H1 (cell line): ENCODE data around the gene LRRIQ3. TPM values are rescaled to one million over a fixed set of nuclear protein-coding genes. Genes with fewer than 3 reads are reported as not detected.

ENCODE experiments used
- CTCF ChIA-PET: fragments of 300-600 bp; sonication (Branson Sonifier 250); formaldehyde crosslinking; loops from one replicate; lab custom pipeline; 2021; ENCODE audit not compliant: partially characterized antibody; lab: Charles Lee
- POLR2A ChIA-PET: fragments of 300-600 bp; sonication (Branson Sonifier 250); formaldehyde crosslinking; loops from one replicate; lab custom pipeline; 2021; ENCODE audit warnings: inconsistent platforms; ENCODE audit not compliant: partially characterized antibody; lab: Charles Lee
- DNase-seq, 2 experiments: peaks; one replicate each; pipeline versions ENCODE4 v3.0.0 to v3.0.0-alpha.2; 2010 to 2022; ENCODE audit warnings: low spot score in 2 of 2, low read depth in 1 of 2, mixed read lengths in 1 of 2
- FAIRE-seq: peaks from 2 replicates; lab custom pipeline; 2011; peaks lifted over from hg19 to GRCh38; lab: Jason Lieb, UNC
- H2AFZ ChIP-seq: 2 replicates; pipeline ENCODE4 v1.8.1; 2012; ENCODE audit warnings: low read length, inconsistent platforms
- H2AK5ac ChIP-seq: 2 replicates; pipeline ENCODE4 v1.6.1; 2013; ENCODE audit warnings: low read depth, low read length
- H2BK120ac ChIP-seq: replicated peaks from 2 replicates; pipeline ENCODE3; 2013; ENCODE audit warnings: low read depth, low read length, inconsistent platforms
- H2BK12ac ChIP-seq: 2 replicates; pipeline ENCODE4 v1.6.1; 2013; ENCODE audit warnings: low read depth, low read length
- H2BK15ac ChIP-seq: 2 replicates; pipeline ENCODE4 v1.6.1; 2013; ENCODE audit warnings: low read length
- H2BK20ac ChIP-seq: 2 replicates; pipeline ENCODE4 v1.6.1; 2013; ENCODE audit warnings: low read length
- H2BK5ac ChIP-seq: 2 replicates; pipeline ENCODE4 v1.6.1; 2013; ENCODE audit warnings: low read depth, low read length
- H3K14ac ChIP-seq: 2 replicates; pipeline ENCODE4 v1.6.1; 2013; ENCODE audit warnings: inconsistent platforms; ENCODE audit not compliant: insufficient read length
- H3K18ac ChIP-seq: 2 replicates; pipeline ENCODE4 v1.6.1; 2013; ENCODE audit warnings: low read length; ENCODE audit errors: extremely low read depth
- H3K23ac ChIP-seq: 2 replicates; pipeline ENCODE4 v1.6.1; 2013; ENCODE audit warnings: inconsistent platforms; ENCODE audit not compliant: insufficient read length
- H3K23me2 ChIP-seq: 2 replicates; pipeline ENCODE4 v1.6.1; 2013; ENCODE audit warnings: low read depth, low read length
- H3K27ac ChIP-seq: 2 replicates; pipeline ENCODE4 v1.6.1; 2011; ENCODE audit warnings: low read depth, low read length, inconsistent platforms
- H3K27me3 ChIP-seq, 4 experiments: replicated peaks in 1 of 4; 1 replicate in 1 of 4; 2 replicates in 3 of 4; pipeline versions ENCODE4 v1.6.1 to v1.8.1; 2011 to 2013; ENCODE audit warnings: low read length in 3 of 4, mild to moderate bottlenecking in 3 of 4, inconsistent platforms in 2 of 4, mixed read lengths in 2 of 4, moderate library complexity in 1 of 4; ENCODE audit not compliant: control insufficient read depth in 3 of 4, insufficient read depth in 3 of 4; ENCODE audit errors: extremely low read depth in 1 of 4
- H3K36me3 ChIP-seq, 4 experiments: 2 replicates each; pipeline versions ENCODE4 v1.6.1 to v1.8.1; 2011 to 2013; ENCODE audit warnings: mild to moderate bottlenecking in 4 of 4, low read length in 3 of 4, moderate library complexity in 2 of 4, control low read depth in 1 of 4, inconsistent platforms in 1 of 4; ENCODE audit not compliant: insufficient read depth in 4 of 4, control insufficient read depth in 2 of 4
- H3K4ac ChIP-seq: replicated peaks from 2 replicates; pipeline ENCODE3; 2013; ENCODE audit warnings: low read length, low read depth, mixed read lengths, inconsistent platforms; ENCODE audit not compliant: insufficient read length
- H3K4me1 ChIP-seq, 4 experiments: replicated peaks in 1 of 4; 1 replicate in 1 of 4; 2 replicates in 3 of 4; pipeline versions ENCODE4 v1.6.1 to v1.8.1; 2011 to 2013; ENCODE audit warnings: low read length in 3 of 4, inconsistent platforms in 2 of 4, mixed read lengths in 1 of 4; ENCODE audit not compliant: insufficient read depth in 4 of 4, control insufficient read depth in 3 of 4
- H3K4me2 ChIP-seq, 2 experiments: 2 replicates each; pipeline versions ENCODE4 v1.6.1 to v1.8.1; 2011 to 2013; ENCODE audit warnings: low read depth in 2 of 2, low read length in 2 of 2, control low read depth in 1 of 2, inconsistent platforms in 1 of 2, mild to moderate bottlenecking in 1 of 2; ENCODE audit not compliant: insufficient read depth in 1 of 2
- H3K4me3 ChIP-seq, 4 experiments: fragments of 200-600, 300-600 bp in 1 of 4; sonication (generic), shearing (Covaris generic), sonication (Bioruptor Twin) in 1 of 4; 2 replicates each; pipeline versions ENCODE4 v1.5.1 to v1.8.1; 2011 to 2016; ENCODE audit warnings: low read length in 4 of 4, low read depth in 3 of 4, control low read depth in 2 of 4, inconsistent platforms in 2 of 4, mild to moderate bottlenecking in 2 of 4, mixed read lengths in 1 of 4, moderate library complexity in 1 of 4; ENCODE audit not compliant: insufficient read depth in 2 of 4; ENCODE audit errors: extremely low read depth in 1 of 4
- H3K56ac ChIP-seq: replicated peaks from 2 replicates; pipeline ENCODE3; 2013; ENCODE audit warnings: low read depth, mild to moderate bottlenecking, mixed read lengths, low read length, inconsistent platforms; ENCODE audit not compliant: insufficient read length
- H3K79me1 ChIP-seq: 2 replicates; pipeline ENCODE4 v1.6.1; 2013; ENCODE audit warnings: low read depth, low read length, control low read depth
- H3K79me2 ChIP-seq, 2 experiments: 2 replicates each; pipeline versions ENCODE4 v1.6.1 to v1.8.1; 2012 to 2013; ENCODE audit warnings: low read length in 2 of 2, mild to moderate bottlenecking in 2 of 2, inconsistent platforms in 1 of 2; ENCODE audit not compliant: insufficient read depth in 2 of 2, control insufficient read depth in 1 of 2
- H3K9ac ChIP-seq, 4 experiments: replicated peaks in 1 of 4; 1 replicate in 1 of 4; 2 replicates in 3 of 4; pipeline versions ENCODE4 v1.6.1 to v1.8.1; 2011 to 2013; ENCODE audit warnings: low read depth in 3 of 4, low read length in 3 of 4, control low read depth in 2 of 4, mild to moderate bottlenecking in 2 of 4, moderate library complexity in 2 of 4, inconsistent platforms in 1 of 4; ENCODE audit errors: extremely low read depth in 1 of 4
- H3K9me3 ChIP-seq, 2 experiments: 2 replicates each; pipeline versions ENCODE4 v1.6.1 to v1.8.1; 2012 to 2013; ENCODE audit warnings: mild to moderate bottlenecking in 2 of 2, moderate library complexity in 2 of 2, control low read depth in 1 of 2, inconsistent platforms in 1 of 2, low read depth in 1 of 2, low read length in 1 of 2, mixed read lengths in 1 of 2; ENCODE audit not compliant: insufficient read depth in 2 of 2
- H4K20me1 ChIP-seq, 2 experiments: replicated peaks in 1 of 2; 2 replicates each; pipeline versions ENCODE3 to v1.8.1; 2011 to 2013; ENCODE audit warnings: inconsistent platforms in 2 of 2, low read length in 2 of 2, mild to moderate bottlenecking in 1 of 2; ENCODE audit not compliant: insufficient read depth in 2 of 2, control insufficient read depth in 1 of 2
- H4K5ac ChIP-seq: 2 replicates; pipeline ENCODE4 v1.6.1; 2013; ENCODE audit warnings: low read length, low read depth, mixed read lengths, inconsistent platforms; ENCODE audit not compliant: insufficient read length
- H4K8ac ChIP-seq: 2 replicates; pipeline ENCODE4 v1.8.0; 2013; ENCODE audit warnings: mild to moderate bottlenecking, moderate library complexity, low read length, inconsistent platforms; ENCODE audit not compliant: insufficient read depth; ENCODE audit errors: extremely low read depth
- H4K91ac ChIP-seq: replicated peaks from 2 replicates; pipeline ENCODE3; 2013; ENCODE audit warnings: low read length, mixed read lengths, inconsistent platforms; ENCODE audit not compliant: insufficient read length
- BRCA1 ChIP-seq: IDR thresholded peaks from 2 replicates; pipeline ENCODE4 v1.6.1; 2012; ENCODE audit warnings: low read depth, low read length, improper control_type of control experiment
- EZH2 ChIP-seq: fragments of 200-600 bp; sonication (generic); IDR thresholded peaks from 2 replicates; pipeline ENCODE4 v1.7.1; 2012; ENCODE audit warnings: low read depth, mild to moderate bottlenecking, moderate library complexity, low read length, inconsistent platforms; ENCODE audit not compliant: severe bottlenecking
- GTF2F1 ChIP-seq: IDR thresholded peaks from 2 replicates; pipeline ENCODE4 v1.6.1; 2012; ENCODE audit warnings: low read depth, low read length, improper control_type of control experiment, borderline replicate concordance
- HDAC6 ChIP-seq: IDR thresholded peaks from one replicate; pipeline ENCODE4 v1.7.1; 2012; ENCODE audit warnings: low read depth, mild to moderate bottlenecking, inconsistent platforms, low read length, moderate library complexity
- KDM5A ChIP-seq: fragments of 200-600 bp; IDR thresholded peaks from 2 replicates; pipeline ENCODE4 v1.7.1; 2012; ENCODE audit warnings: mild to moderate bottlenecking, low read length, inconsistent platforms, mixed read lengths
- polyA plus RNA-seq, 7 experiments: library from polyadenylated mRNA; depleted of rRNA in 3 of 7; stranded (reverse) in 5 of 7; unstranded in 2 of 7; fragments of >200 nt in 5 of 7; fragments of 200-250 nt in 2 of 7; gene quantifications; 1 replicate in 5 of 7; 2 replicates in 1 of 7; 4 replicates in 1 of 7; pipeline versions ENCODE4 v1.2.1 to v1.2.3, GENCODE V29; 2011 to 2013; ENCODE audit warnings: missing spikeins in 2 of 7, mixed read lengths in 2 of 7
- total RNA-seq: library from RNA; stranded (reverse); fragmentation: NEBNext Ultra II Directional; extraction: Animal tissue kit (Norgen Biotek cat#: 25700); gene quantifications from 2 replicates; pipeline ENCODE4 v1.2.1, GENCODE V29; 2021

The LRRIQ3 gene
- total and polyA plus RNA-seq, 2 of the 8 experiments (the other 6 are each of a cell fraction or from before 2014, with no cell fraction given), result 0.08 to 0.19 TPM

DNA sequence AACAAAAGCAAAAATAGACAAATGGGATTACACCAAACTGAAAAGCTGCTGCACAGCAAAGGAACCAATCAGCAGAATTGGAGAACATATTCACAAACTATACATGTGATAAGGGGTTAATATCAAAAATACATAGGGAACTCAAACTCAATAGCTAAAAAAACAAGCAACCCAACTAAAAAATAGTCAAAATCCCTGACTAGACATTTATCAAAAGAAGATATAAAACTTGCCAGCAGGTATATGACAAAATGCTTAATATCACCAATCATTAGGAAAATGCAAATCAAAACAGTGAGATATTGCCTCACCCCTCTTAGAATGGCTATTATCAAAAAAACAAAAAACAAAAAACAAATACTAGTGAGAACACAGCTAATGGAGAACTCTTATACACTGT lies 140.3 kb downstream of the LRRIQ3 start:
- Histone ChIP-seq H2BK120ac (no peak overlapping the region), H3K9ac (no peak overlapping the region), H3K4ac (no peak overlapping the region), H3K4me3 (no peak overlapping the region), H3K27ac (no peak overlapping the region), H2AK5ac (no peak overlapping the region), H2BK12ac (no peak overlapping the region), H3K27me3 (no peaks in the 10 kb centered on the region), H4K20me1 (no peaks in the 10 kb centered on the region), H3K4me1 (no peaks in the 10 kb centered on the region), H3K23me2 (no peaks in the 10 kb centered on the region), H3K79me1 (no peaks in the 10 kb centered on the region), H2AFZ (no peak overlapping the region), H2BK5ac (no peak overlapping the region), H4K5ac (no peak overlapping the region), H3K36me3 (no peaks in the 10 kb centered on the region), H2BK15ac (no peak overlapping the region), H3K18ac (no peak overlapping the region), H4K91ac (no peak overlapping the region), H3K23ac (no peak overlapping the region), H3K56ac (no peak overlapping the region), H3K14ac (no peak overlapping the region), H2BK20ac (no peak overlapping the region), H3K79me2 (no peaks in the 10 kb centered on the region), H4K8ac (no peak overlapping the region), H3K4me2 (no peak overlapping the region), H3K9me3 (no peaks in the 10 kb centered on the region)
- DNase-seq (no peak), FAIRE-seq (no peak)
- CTCF ChIA-PET, result no interaction called here
- POLR2A ChIA-PET, result no interaction called here
- TF ChIP-seq HDAC6 (no peak), KDM5A (no peak), BRCA1 (no peak), GTF2F1 (no peak), EZH2 (no peak)
